Mesenchymal stem cell (in vitro differentiated cells and primary cell): ENCODE data around the gene NOP9.
A peak's percentile ranks its signal among the peaks of the same experiment; 100 is the strongest.

Experiments
- DNase-seq: peaks from one replicate; pipeline ENCODE4 v3.0.0-alpha.2; 2013
- H2AFZ ChIP-seq: one replicate; pipeline ENCODE4 v1.6.1; 2013; ENCODE audit warnings: low read depth, mild to moderate bottlenecking, control low read depth, inconsistent platforms, low read length, moderate library complexity
- H2AK5ac ChIP-seq: 2 replicates; pipeline ENCODE4 v1.6.1; 2013; ENCODE audit warnings: low read length, moderate library complexity, mild to moderate bottlenecking, inconsistent platforms; ENCODE audit not compliant: severe bottlenecking
- H2BK120ac ChIP-seq: one replicate; pipeline ENCODE4 v1.6.1; 2013; ENCODE audit warnings: low read depth, mild to moderate bottlenecking, inconsistent platforms, low read length, moderate library complexity
- H2BK12ac ChIP-seq, 2 experiments: one replicate each; pipeline ENCODE4 v1.6.1; 2013; ENCODE audit warnings: inconsistent platforms in 2 of 2, low read length in 2 of 2, mild to moderate bottlenecking in 2 of 2, moderate library complexity in 2 of 2, control low read depth in 1 of 2
- H2BK15ac ChIP-seq: one replicate; pipeline ENCODE4 v1.6.1; 2013; ENCODE audit warnings: mild to moderate bottlenecking, low read depth, inconsistent platforms; ENCODE audit not compliant: poor library complexity, severe bottlenecking
- H2BK5ac ChIP-seq: 2 replicates; pipeline ENCODE4 v1.6.1; 2013; ENCODE audit warnings: low read depth, mild to moderate bottlenecking, low read length, control low read depth, inconsistent platforms; ENCODE audit not compliant: poor library complexity, severe bottlenecking
- H3K14ac ChIP-seq, 2 experiments: one replicate each; pipeline ENCODE4 v1.6.1; 2013; ENCODE audit warnings: inconsistent platforms in 2 of 2, low read length in 2 of 2, control low read depth in 1 of 2, mild to moderate bottlenecking in 1 of 2, moderate library complexity in 1 of 2
- H3K18ac ChIP-seq, 2 experiments: one replicate each; pipeline ENCODE4 v1.6.1; 2013; ENCODE audit warnings: inconsistent platforms in 2 of 2, low read length in 2 of 2, control low read depth in 1 of 2, low read depth in 1 of 2, mild to moderate bottlenecking in 1 of 2
- H3K23ac ChIP-seq, 2 experiments: one replicate each; pipeline ENCODE4 v1.6.1; 2013; ENCODE audit warnings: inconsistent platforms in 2 of 2, low read length in 2 of 2, mild to moderate bottlenecking in 2 of 2, moderate library complexity in 2 of 2, control low read depth in 1 of 2
- H3K27ac ChIP-seq: 2 replicates; pipeline ENCODE4 v1.5.1; 2013; ENCODE audit warnings: mild to moderate bottlenecking, moderate library complexity, low read length, control low read depth, inconsistent platforms; ENCODE audit not compliant: poor library complexity, severe bottlenecking
- H3K27me3 ChIP-seq, 2 experiments: 2 replicates each; pipeline versions ENCODE4 v1.6.1 to v1.7.0; 2013; ENCODE audit warnings: low read length in 2 of 2, mild to moderate bottlenecking in 2 of 2, moderate library complexity in 2 of 2, control low read depth in 1 of 2, inconsistent platforms in 1 of 2; ENCODE audit not compliant: control insufficient read depth in 1 of 2, insufficient read depth in 1 of 2
- H3K36me3 ChIP-seq, 2 experiments: 2 replicates each; pipeline versions ENCODE4 v1.6.1 to v1.7.0; 2013; ENCODE audit warnings: low read length in 2 of 2, control low read depth in 1 of 2, inconsistent platforms in 1 of 2, low read depth in 1 of 2, mild to moderate bottlenecking in 1 of 2; ENCODE audit not compliant: insufficient read depth in 2 of 2, control insufficient read depth in 1 of 2
- H3K4ac ChIP-seq, 2 experiments: one replicate each; pipeline ENCODE4 v1.6.1; 2013; ENCODE audit warnings: inconsistent platforms in 2 of 2, low read length in 2 of 2, mild to moderate bottlenecking in 2 of 2, moderate library complexity in 2 of 2, control low read depth in 1 of 2, low read depth in 1 of 2
- H3K4me1 ChIP-seq: 2 replicates; pipeline ENCODE4 v1.6.1; 2013; ENCODE audit warnings: low read depth, low read length, control low read depth; ENCODE audit not compliant: control insufficient read depth, insufficient read depth
- H3K4me2 ChIP-seq: 2 replicates; pipeline ENCODE4 v1.6.1; 2013; ENCODE audit warnings: low read length, mild to moderate bottlenecking, inconsistent platforms; ENCODE audit not compliant: poor library complexity, severe bottlenecking
- H3K4me3 ChIP-seq, 2 experiments: 2 replicates each; pipeline versions ENCODE4 v1.5.1 to v1.7.0; 2013; ENCODE audit warnings: low read length in 2 of 2, mild to moderate bottlenecking in 2 of 2, control low read depth in 1 of 2, low read depth in 1 of 2; ENCODE audit not compliant: insufficient read depth in 1 of 2
- H3K79me1 ChIP-seq: replicated peaks from 2 replicates; pipeline ENCODE4 v1.6.1; 2013; ENCODE audit warnings: mild to moderate bottlenecking, control low read depth, low read length, inconsistent platforms; ENCODE audit not compliant: poor library complexity, severe bottlenecking
- H3K9ac ChIP-seq: 2 replicates; pipeline ENCODE4 v1.7.0; 2013; ENCODE audit warnings: mild to moderate bottlenecking, low read length, moderate library complexity
- H3K9me3 ChIP-seq: 2 replicates; pipeline ENCODE4 v1.7.0; 2013; ENCODE audit warnings: mild to moderate bottlenecking, low read length; ENCODE audit not compliant: control insufficient read depth
- H4K8ac ChIP-seq: one replicate; pipeline ENCODE4 v1.6.1; 2013; ENCODE audit warnings: inconsistent platforms, mild to moderate bottlenecking, low read length, moderate library complexity
- H4K91ac ChIP-seq: one replicate; pipeline ENCODE4 v1.6.1; 2013; ENCODE audit warnings: mild to moderate bottlenecking, low read length, inconsistent platforms
- WGBS: methylation state at CpG from one replicate; pipeline ENCODE4 v1.1.7; 2013; ENCODE audit warnings: mixed read lengths; 5-methylcytosine and 5-hydroxymethylcytosine counted together

Gene NOP9

GRCh38 chr14:24259282-24260025, 40.2 kb upstream of the NOP9 start:
- H3K4ac ChIP-seq = no peak overlapping the region
- H3K23ac ChIP-seq = no peak overlapping the region
- H3K4me2 ChIP-seq = no peak overlapping the region
- no peaks in the 10 kb centered on the region for H3K79me1 ChIP-seq
- H2BK5ac ChIP-seq = no peak overlapping the region
- no peak for DNase-seq
- H3K27me3 ChIP-seq = no peaks in the 10 kb centered on the region
- H3K9ac ChIP-seq = no peak overlapping the region
- no peak overlapping the region for H3K27ac ChIP-seq
- H2AK5ac ChIP-seq = no peak overlapping the region
- no peak overlapping the region for H2BK120ac ChIP-seq
- peaks cover 4% of the 10 kb centered on the region for H3K4me1 ChIP-seq
- H2BK15ac ChIP-seq = no peak overlapping the region
- H2AFZ ChIP-seq = no peak overlapping the region
- no peak overlapping the region for H3K14ac ChIP-seq
- no peak overlapping the region for H2BK12ac ChIP-seq
- no peaks in the 10 kb centered on the region for H3K9me3 ChIP-seq
- H3K4me3 ChIP-seq = no peak overlapping the region
- H4K91ac ChIP-seq = peak overlapping the region; percentile 43
- no peak overlapping the region for H3K18ac ChIP-seq
- 90% methylated on average over 14 of the region's 16 CpGs for WGBS
- peaks cover 14 to 41% of the 10 kb centered on the region in 2 experiments for H3K36me3 ChIP-seq
- no peak overlapping the region for H4K8ac ChIP-seq

DNA sequence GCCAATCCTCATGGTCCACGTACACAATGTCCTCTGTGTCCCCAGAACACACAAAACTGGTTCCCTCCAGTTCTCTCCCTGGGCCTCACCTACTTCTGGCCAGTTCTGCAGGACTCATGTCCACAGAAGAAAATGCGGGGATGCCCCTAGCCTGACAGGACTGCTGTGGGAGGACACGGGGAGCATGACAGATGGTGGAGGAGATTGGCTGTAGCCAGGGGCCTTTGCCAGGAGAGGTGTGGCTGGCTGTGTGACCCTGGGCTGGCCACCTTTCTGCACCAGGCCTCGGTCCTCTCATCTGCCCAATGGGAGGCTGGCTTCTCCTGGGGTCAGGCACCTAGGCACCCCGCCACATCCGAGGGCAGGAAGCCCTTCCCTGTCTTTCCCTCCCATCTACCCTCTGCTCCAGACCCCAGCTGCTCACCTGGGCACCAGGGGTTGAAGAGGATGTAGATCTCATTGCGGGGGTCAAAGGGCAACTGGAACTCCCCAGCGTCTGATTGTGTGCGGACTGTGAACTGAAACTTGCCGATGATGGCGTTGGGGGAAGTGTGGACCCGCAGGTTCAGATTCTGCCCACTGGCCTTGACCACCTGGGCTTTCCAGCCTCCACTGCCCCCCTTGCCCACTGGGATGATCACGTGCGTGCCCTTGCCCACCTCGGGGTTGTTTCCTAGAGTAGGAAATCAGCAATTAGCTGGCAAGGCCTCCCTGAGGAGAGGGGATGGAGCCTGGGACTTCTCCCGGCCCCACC, 39.4 kb upstream of the NOP9 start:
- 90% methylated on average over 16 of the region's 16 CpGs for WGBS
- H2AFZ ChIP-seq = no peak overlapping the region

DNA sequence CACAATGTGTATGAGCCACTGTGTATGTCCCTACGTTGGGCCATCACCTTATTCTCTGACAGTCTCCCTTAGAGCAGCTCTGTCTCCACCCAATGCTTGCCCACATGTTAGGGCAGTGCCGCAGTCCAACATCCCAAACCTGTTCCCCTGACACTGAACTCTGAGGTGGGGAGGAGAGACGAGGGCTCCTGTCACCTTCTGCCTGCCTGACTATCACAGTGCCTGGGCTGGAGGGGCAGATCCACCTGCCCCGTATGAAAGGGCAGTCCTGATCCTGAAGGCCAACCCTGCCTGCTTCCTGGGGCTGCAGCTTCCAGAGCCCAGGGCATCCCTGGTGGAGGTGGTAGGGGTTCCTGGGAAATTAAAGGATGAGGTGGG, 38.9 kb upstream of the NOP9 start:
- Histone ChIP-seq H4K8ac (no peak overlapping the region), H3K23ac (no peak overlapping the region), H2AK5ac (no peak overlapping the region), H3K4me3 (no peak overlapping the region), H3K79me1 (no peaks in the 10 kb centered on the region), H3K4ac (no peak overlapping the region), H4K91ac (no peak overlapping the region), H3K18ac (no peak overlapping the region), H3K4me2 (no peak overlapping the region), H2BK15ac (no peak overlapping the region), H2BK120ac (no peak overlapping the region), H3K36me3 (peaks cover 14 to 43% of the 10 kb centered on the region in 2 experiments), H3K9me3 (no peaks in the 10 kb centered on the region), H3K14ac (no peak overlapping the region), H3K27me3 (no peaks in the 10 kb centered on the region), H3K4me1 (peaks cover 4% of the 10 kb centered on the region), H3K27ac (no peak overlapping the region), H2BK5ac (no peak overlapping the region), H2AFZ (no peak overlapping the region), H3K9ac (no peak overlapping the region), H2BK12ac (no peak overlapping the region)
- no peak for DNase-seq
- WGBS = 88% methylated on average over 4 of the region's 4 CpGs

More for the DNA sequence above, 39.4 kb upstream of the NOP9 start:
- Histone ChIP-seq H3K4ac (no peak overlapping the region), H2BK5ac (no peak overlapping the region), H4K8ac (no peak overlapping the region), H3K4me1 (peaks cover 4% of the 10 kb centered on the region), H3K23ac (no peak overlapping the region), H2BK15ac (no peak overlapping the region), H3K27ac (no peak overlapping the region), H3K4me3 (no peak overlapping the region), H3K9me3 (no peaks in the 10 kb centered on the region), H3K18ac (no peak overlapping the region), H3K36me3 (peaks cover 14 to 41% of the 10 kb centered on the region in 2 experiments), H4K91ac (no peak overlapping the region), H2AK5ac (no peak overlapping the region), H2BK120ac (no peak overlapping the region), H3K4me2 (no peak overlapping the region), H3K79me1 (no peaks in the 10 kb centered on the region), H2BK12ac (no peak overlapping the region), H3K9ac (no peak overlapping the region), H3K27me3 (no peaks in the 10 kb centered on the region), H3K14ac (no peak overlapping the region)
- DNase-seq = no peak

GRCh38 chr14:24261256-24261968, 38.2 kb upstream of the NOP9 start:
- Histone ChIP-seq H3K36me3 (peaks cover 19 to 49% of the 10 kb centered on the region in 2 experiments), H3K79me1 (no peaks in the 10 kb centered on the region), H4K8ac (no peak overlapping the region), H3K9ac (no peak overlapping the region), H3K4me2 (no peak overlapping the region), H3K23ac (no peak overlapping the region), H2BK12ac (no peak overlapping the region), H3K4ac (no peak overlapping the region), H3K4me1 (peaks cover 6% of the 10 kb centered on the region), H2BK5ac (no peak overlapping the region), H2BK120ac (no peak overlapping the region), H3K9me3 (no peaks in the 10 kb centered on the region), H3K4me3 (no peak overlapping the region), H2BK15ac (no peak overlapping the region), H3K27ac (no peak overlapping the region), H2AK5ac (no peak overlapping the region), H3K27me3 (no peaks in the 10 kb centered on the region), H2AFZ (no peak overlapping the region), H3K14ac (no peak overlapping the region), H3K18ac (no peak overlapping the region), H4K91ac (no peak overlapping the region)
- WGBS = 94% methylated on average over 19 of the region's 20 CpGs
- DNase-seq = no peak
